Hindlimb muscle (tissue), 1 donor: ENCODE measurements around the gene PIK3AP1. TPM values are rescaled to one million over a fixed set of nuclear protein-coding genes. Genes with fewer than 3 reads are reported as not detected.

Experiments used
- DNase-seq: peaks from one replicate; pipeline ENCODE4 v3.0.0-alpha.2; 2013
- polyA plus RNA-seq: library from polyadenylated mRNA; unstranded; fragments of 120-200 nt; gene quantifications from one replicate; pipeline ENCODE4 v1.2.1, GENCODE V29; 2013; ENCODE audit not compliant: insufficient read length

Gene PIK3AP1
- polyA plus RNA-seq, 1 donor = 3.2 TPM

DNA sequence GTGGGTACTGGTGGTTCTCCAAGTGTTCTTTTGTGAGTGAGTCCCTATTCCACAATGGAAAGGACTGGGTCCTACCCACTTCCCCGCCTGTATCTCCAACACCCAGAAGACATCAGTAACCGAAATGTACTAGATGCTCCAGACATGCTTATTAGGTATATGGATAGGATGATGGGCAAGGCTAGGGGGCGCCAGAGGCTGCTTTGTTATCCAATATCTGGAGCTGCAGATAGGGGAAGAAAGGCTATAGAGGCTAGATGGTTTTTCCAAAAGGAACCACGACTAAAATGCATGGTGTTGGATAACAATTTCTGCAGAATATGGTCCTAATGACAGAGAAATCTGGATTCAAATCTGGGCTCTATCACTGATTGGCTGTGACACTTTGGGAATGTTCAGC lies 77.3 kb downstream of the PIK3AP1 start:
- DNase-seq = no peak

DNA sequence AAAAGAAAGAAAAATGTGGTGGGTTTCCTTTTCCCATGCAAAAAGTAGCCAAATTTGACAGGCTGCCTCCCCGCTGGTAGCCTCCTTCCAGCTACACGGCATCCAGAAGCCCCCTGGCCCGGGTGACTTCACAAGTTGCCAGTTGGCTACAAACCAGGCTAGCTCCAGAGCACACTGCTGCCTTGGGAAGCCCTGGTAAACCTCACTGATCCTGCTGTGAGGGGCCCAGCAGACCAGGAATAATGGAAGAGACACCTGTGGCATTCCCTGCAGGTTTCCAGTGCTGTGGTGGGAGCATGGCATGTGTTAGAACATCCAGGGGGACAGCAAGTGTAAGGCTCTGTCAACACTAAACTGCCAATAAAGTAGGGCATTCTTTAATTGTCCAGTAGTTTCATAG lies 77.8 kb downstream of the PIK3AP1 start:
- no peak for DNase-seq

DNA sequence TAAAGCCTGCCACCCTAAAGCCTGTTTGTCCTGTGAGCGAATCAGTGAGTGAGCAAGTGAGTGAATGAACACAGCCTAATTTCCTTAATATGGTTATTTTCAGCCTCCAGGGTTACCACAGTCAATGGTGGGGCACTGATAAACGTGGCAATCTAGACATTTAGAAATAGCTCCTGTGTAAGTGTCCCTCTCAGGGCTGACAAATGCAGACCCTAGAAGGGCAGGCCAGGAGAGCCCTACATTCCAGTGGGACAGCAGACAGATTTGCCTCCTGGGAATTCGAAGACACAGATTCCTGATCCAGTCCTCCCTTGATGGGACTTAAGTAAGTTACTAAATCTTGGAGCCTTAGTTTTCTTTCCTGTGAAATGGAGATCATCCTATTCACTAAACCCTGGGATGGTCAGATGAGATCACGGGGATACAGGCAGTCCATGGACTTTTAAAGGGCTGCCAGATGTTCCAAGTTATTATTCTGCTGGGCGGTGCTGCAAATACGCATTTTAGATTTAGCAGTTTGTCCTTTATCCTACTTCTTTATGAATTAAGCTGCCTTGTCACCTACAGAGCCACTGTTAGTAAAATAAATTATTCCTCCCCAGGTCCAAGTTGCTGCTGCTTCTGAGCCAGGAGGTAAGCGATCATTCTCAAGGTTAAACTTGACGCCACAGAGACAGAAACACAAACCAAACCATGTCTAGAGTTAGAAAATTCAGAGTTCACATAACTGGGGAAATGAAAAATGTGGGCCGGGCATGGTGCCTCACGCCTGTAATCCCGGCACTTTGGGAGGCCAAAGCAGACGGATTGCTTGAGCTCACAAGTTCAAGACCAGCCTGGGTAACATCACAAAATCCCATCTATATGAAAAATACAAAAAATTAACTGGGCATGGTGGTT lies 78.7 kb downstream of the PIK3AP1 start:
- DNase-seq = no peak

DNA sequence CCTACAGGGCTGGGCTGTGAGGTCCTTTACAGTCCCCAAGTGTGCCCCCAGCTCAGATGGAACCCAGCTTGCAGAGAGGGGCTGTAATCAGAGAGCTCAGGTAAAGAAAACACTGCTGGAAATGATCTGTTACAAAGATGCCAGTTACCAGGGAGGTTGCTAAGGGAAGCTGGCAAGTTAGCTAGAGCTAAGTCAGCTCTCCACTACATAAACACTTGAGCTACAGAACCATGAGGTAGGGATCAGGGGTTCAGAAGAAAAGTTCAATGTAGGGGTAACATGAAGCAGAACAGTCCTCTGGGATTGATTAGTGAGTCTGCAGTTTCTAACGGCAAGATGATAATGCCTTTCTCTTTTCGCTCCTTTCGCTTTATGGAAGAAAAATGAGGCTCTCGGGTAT lies 80.4 kb downstream of the PIK3AP1 start:
- no peak for DNase-seq

DNA sequence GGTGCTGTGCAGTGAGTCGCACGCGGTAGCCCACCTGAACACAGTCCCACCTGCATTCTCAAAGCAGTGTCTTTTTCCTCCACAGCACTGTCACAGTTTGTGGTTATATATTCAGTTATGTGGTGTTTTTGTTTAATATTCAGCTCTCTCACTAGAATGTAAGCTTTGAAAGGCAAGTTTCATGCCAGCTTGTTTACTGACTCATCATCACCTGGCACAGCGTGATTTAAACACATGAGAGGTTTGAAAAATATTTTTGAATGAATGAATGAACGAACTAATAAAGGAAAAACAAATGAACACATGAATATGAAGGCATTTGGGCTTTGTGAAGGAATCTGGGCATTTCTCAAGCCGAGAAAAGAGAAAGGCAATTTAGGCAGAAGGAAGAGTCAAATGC lies 81.6 kb downstream of the PIK3AP1 start:
- DNase-seq = no peak

DNA sequence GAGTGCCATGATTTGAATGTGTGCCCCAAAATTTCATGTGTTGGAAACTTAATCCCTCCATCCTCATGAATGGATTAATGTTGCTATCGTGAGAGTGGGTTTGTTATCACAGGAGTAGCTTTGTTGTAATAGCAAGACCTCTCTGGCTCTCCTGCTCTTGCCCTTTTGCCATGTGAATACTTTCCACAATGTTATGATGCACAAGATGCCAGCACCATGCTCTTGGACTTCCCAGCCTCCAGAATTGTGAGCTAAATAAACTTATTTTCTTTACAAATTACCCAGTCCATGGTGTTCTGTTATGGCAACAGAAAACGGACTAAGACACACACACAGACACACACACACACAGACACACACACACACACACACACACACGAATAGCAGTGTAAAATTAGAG lies 82.2 kb downstream of the PIK3AP1 start:
- no peak for DNase-seq

DNA sequence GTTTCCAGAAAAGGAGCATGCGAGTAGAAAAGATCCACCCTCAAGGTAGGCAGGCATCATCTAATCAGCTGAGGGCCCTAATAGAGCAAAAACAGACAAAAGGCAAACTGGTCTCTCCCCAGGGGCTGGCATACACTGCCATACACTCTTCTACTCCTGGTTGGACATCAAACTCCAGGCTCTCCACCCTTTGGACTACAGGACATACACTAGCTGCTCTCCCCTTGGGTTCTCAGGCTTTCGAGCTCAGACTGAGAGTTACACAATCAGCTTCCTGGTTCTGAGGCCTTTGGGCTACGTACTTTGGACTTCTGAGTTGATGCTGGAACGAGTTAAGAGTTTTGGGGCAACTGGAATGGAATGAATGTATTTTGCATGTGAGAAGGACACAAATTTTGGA lies 82.6 kb downstream of the PIK3AP1 start:
- no peak for DNase-seq

DNA sequence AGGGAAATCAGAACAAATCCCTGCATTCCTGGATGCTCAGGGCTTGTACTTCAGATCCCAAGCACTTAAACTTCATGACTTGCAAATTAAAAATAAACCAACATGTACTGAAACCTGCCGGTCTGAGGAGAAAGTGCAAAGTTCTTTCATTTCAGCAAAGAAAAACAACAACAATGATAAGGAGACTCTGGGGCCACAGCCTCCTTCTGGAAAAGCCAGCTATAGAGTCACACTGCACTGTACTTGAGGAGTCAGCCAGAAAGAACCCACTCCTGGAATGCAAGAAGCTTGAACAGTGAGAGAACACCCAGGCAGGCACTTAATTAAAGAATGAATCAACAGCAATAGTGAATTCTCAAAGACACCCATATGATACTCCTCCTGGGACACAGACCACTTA lies 83.8 kb downstream of the PIK3AP1 start:
- no peak for DNase-seq

DNA sequence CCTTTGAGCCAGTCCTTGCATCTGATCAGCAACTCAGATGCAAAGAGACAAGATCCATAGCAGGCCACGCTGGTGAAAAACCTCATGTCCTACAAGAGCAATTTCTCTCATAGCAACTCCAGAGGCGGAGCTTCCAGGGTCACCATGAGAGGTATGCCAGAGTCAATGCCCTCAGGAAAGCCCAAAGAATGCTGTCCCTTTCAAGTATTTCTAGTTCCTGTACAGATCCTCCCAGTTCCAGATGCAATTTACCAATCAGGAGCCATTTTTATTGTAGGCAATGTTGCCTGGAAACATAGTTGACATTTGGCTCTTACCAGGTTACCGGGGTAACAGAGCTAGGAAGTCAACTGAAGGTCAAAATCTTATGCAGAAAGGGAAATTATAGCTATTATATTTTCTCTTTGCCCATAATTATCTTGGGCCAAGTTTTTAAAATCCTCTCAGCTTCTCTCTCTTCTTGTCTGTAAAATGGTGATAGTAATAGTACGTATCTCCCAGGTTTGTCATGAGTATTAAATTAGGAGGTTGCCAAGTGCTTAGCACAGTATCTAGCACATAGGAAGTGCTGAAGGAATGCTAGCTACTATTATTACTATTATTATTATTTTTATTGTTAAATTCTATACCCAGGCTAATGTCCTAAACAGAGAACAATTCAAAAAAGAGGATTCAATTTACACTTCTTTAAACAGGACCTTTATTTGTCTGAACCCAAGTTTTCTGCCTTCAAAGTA lies 87.2 kb downstream of the PIK3AP1 start:
- DNase-seq = no peak

DNA sequence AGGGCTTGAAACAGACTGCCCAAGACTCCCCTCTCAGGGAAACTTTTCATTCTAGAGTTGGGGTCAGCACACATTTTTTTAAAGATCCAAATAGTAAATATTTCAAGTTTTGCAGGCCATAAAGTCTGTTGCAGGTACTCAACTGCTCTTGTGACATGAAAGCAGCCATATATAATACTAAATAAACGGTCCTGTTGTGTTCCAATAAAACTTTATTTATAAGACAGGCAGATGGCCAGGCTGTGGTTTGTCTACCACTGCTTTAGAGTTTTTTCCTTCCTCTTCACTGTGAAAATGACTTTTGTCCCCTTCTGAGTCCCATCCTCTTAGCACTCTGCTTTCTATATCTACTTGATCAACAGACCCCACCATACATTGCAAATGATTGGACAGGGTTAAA lies 93.0 kb downstream of the PIK3AP1 start:
- no peak for DNase-seq

DNA sequence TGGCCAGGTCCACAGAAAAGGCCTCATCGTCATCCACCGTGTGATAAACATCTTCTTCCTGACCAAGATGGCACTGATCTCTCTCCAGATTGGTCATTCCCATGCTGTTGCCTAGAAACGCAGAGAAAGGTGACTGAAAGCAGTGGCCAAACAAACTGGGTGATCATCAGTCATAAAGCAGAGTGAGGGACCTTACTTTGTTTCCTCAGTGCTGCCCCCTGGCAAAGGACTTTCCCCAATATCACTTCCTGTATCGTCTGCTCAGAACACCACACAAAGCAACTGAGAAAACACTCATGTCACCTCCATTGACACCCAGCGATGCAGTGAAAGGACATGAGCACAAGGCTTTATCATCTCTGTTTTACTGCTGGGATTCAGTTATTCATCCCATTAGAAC lies 93.5 kb downstream of the PIK3AP1 start:
- DNase-seq = no peak

DNA sequence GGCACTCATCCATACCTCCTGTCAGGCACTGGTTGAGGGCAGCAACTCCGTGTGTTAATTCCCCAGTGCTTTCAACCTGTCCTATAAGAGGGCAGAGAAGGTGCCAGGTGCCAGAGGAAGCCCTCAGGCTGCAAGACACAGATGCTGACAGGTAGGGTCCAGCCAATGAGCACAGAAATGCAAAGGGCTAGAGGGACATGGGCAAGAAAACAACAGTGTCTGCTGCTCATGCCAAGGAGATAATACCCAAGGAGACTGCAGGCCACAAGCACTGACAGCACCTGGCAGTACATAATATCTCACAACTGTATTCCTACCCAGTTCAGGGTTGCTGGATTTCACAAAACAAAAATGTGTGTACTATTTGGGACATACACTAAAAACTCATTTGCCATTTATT lies 95.1 kb downstream of the PIK3AP1 start:
- DNase-seq = no peak

DNA sequence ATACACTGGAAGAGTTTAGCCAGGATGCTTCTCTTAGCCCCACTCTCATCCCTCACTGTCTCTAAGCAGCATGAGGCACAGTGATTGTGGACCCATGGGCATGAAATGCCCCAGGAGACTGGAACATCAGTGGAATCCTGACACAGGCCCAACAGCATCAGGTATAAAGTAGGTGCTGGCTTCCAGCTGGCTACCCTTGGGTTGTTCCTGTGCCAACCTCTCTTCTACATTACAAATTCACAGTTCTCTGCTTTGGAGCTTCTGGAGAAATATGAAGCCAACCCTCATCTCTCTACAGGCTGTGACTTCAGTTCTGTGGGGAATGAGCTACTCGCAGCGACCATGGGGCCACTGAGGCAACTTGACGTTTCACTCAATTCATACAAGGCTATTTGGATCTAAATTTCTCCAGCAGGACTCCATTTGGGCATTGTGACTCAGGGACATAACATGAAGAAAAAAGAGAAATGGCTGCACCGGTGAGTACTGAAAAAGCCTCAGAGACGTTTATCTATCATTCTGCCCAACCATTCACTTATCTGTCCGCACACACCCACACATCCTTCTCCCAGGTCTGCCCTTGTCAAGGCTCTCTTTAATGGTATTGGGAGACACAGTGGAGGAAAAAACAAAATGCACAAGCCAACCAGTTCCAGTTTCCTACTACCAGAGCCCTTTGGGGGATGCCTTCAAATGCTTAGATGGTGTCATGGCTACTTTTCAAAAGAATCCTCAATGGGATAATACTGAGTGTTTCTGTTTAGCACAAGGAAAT lies 98.1 kb downstream of the PIK3AP1 start:
- no peak for DNase-seq

DNA sequence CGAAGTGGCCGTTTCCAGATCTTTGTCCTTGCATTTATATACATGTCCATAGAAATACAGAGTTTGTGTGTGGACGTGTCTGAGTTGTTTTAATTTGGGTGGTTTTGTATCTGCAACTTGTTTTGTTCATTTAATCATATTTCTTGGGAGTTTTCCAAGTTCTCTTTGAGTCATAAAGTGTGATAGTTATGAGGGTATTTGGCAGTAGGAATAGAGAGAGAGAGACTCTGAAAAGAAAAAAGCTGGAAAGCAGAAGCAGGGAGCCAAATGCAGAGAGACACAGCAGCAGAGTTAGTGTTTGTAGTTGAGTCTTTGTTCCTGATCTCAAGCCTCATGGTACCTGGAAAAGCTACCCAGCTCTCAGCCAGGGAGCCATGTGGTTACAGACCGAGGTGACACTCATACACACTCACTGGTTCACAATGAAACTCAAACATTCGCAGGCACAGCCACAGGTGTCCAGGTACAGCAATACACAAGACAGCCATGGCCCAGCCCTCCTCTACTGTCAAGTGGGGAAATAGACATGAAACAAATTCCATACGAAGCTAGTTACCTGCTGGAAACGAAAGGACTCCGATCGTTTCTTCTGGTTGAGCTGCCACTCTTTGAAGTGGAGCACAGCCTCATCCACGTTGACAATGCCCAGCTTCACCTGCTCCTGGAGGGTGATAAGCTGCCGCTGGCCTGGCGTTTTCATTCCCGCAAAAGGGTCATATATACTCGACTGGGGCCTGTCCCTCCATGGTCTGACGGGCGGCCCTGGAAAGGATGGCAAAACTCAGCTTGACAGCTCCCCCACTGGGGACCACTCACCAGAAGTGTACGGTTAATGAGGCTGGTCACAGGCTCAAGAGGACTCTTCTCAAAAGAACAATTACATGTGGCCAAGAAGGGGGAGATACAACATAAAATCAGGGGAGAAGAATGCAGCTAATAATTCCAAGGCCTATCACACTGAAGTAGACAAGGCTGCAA lies 100.2 kb downstream of the PIK3AP1 start:
- DNase-seq = no peak

DNA sequence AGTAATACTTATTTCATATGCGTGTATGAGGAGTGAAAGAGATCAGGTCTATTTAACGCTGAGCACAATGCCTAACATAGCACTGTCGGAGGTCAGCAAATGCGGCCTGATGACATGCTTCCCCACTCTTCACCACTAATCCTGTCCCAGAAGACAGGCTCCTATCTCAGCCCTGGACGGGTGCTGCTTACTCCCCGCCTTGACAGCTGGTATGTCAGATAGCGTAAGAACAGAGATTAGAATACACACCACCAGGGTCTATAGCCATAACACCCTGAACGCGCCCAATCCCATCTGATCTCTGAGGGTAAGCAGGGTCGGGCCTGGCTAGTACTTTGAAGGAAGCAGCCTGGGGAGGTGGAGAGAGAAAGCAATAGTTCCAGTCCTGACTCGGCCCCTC lies 101.2 kb downstream of the PIK3AP1 start:
- DNase-seq = no peak

DNA sequence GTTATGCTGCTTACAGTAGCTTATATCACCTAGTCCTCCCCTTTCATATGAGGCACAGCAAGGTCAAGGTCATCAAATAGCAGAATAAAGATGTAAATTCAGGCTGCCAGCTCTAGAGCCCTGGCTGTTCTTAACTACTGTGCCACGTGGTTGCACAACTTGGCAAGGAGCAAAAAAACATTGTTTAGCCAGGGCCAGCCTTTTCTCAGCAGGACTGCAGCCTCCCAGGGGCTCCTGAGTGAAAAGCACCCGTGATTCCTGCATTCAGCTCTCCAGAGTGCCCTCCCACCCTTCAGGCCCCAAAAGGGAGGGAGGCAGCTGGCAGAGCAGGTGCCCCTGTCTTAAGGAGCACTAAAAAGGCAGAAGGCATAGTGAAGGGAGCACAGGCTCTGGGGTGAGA lies 101.7 kb downstream of the PIK3AP1 start:
- DNase-seq = no peak

DNA sequence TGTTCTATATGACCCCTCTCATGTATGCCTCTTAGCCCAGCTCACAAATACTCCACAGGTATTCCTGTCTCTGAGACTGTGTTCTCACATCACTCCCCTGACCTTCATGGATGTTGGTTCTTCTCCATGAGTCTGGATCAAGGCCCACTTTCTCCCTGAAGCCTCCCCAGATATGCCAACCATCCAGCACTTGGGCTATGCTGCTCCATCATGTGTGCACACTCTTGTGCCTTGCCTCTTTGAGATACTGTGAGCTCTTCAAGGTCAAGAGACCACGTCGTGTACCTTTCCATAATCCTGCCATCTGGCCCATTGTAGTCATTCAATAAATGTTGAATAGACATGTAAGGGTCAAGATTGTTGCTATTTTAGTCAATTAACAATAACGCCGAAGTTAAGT lies 103.4 kb downstream of the PIK3AP1 start:
- no peak for DNase-seq

DNA sequence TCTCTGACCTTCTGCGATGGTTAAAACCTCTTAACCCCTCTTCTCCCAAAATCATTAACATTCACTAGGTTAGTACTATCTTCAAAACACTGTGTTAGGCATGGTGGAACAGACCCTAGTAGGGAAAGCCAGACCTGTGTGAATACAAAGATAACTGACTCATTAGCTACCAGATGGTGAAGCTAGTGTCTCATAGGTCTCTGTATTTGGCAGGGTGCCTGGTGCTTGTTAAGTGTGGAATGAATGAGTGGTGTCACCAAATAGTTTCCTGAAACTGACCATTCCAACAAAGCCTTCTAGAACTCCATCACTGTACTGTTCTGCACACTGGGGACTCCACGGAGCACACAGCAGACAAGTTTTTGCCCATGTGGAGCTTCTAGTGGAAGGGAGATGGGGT lies 105.8 kb downstream of the PIK3AP1 start:
- DNase-seq = no peak

DNA sequence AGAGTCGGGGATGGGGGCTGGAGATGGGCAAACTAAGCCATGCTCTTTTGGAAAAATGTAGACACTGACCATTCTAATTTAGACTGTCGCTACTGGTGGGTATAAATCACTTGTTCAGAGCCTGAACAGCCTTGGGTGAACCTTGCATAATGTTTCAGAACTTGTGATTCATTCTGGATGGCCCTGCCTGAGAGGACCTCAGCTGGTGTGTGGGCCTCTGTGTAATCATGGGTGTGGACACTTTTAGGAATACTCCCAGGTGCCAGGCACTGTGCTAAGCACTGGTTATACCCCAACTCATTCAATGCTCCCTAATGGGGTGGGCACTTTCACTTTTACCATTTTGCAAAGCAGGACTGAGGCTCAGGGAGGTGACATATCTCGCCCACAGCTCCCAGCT lies 106.7 kb downstream of the PIK3AP1 start:
- no peak for DNase-seq

DNA sequence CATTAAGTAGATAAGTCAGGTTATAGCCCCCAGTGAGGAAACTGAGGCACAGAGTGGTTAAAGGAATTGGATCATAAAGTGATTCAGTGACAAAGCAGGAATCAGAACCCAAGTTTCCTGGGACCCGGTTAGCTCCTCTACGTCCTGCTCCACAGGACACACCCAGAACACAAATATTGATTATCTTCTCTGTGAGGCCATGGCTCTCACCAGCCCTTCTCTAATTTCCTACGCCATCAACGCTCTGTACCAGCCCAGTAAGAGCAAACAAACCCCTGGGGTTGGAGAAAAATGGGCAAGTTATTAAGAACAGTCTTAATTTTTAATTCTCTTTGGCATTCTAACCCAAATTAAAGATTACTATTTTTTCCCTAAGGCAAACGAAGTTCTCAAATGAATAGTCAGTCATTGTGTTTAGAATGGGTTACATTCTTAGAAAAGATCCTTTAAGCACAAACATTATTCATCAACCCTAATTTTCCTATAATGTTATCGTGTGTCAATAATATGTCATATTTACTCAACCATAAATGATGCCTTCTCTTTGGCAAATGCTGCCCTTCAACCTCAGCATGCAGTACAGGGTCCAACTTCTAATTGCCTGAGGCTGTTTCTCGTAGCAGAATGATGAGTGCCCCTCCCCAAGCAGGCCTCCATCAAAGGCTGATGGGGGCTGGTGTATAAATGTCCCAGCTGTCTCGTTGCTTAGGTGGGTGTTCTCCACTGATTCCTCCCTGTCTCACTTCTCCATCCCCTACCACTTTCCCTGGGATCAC lies 108.1 kb downstream of the PIK3AP1 start:
- DNase-seq = no peak

DNA sequence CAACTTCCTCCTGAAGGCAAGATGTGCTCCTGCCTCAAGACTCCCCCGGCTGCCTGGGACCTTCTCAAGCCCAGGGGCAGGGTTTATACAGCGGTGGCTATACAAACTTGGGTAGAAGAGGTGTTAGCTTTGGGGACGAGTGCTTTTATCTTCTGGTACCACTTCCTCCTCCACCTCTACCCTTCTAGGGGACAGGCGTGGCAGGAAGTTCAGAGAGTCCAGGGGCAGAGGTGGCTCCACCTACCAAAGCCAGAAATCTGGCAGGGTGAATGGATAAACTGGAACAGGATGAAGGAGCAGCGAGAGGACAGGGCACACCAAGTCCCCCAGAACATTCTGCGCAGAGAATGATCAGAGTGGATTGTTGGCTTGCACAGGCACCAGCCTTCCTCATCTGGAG lies 109.5 kb downstream of the PIK3AP1 start:
- no peak for DNase-seq
